GM19397 (cell line): Measurements from ENCODE around the gene KRT81.
A peak's percentile ranks its signal among the peaks of the same experiment; 100 is the strongest.
"Not testable (repeated sequence)": the region's sequence is repeated elsewhere in the genome, so short reads cannot be mapped to it uniquely, and the experiment has no call there.

Source experiments
- ATAC-seq: cut with Tn5 transposase; IDR thresholded peaks from one replicate; pipeline ENCODE4 v1.9.1; 2021; ENCODE audit warnings: mild to moderate bottlenecking, moderate library complexity; ENCODE audit not compliant: unreplicated experiment

The KRT81 gene

DNA sequence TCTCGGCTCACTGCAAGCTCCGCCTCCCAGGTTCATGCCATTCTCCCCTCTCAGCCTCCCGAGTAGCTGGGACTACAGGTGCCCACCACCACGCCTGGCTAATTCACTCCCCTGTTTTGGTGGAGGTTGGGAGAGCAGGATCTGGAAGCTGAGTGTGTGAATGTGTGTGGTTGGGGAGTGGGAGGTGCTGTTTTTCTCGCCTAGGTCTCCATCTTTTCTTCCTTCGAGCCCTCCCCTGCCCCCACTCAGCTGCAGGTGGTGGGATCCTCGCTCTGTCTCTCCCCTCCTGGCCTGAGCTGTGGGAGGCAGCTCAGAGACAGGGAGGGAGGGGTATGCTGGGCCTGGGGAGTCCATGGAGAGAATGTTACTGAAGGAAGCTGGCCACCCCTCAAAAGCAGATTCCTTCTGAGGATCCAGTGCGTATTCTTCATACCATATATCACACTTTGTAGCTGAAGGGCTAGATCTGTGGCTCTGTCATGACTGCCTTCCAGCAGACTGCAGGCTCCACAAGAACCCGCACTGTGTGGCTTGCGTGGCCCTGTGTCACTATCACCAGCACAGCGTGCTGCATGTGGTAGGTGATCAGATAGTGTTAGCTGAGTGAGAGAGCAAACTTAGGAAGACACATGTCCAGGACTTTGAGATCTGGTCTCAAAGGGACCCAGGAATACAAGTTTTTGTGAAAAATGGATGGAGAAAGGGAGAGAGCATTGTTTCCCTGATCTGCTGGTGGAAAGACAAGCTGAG lies 27.1 kb upstream of the KRT81 start:
- ATAC-seq: no peak

DNA sequence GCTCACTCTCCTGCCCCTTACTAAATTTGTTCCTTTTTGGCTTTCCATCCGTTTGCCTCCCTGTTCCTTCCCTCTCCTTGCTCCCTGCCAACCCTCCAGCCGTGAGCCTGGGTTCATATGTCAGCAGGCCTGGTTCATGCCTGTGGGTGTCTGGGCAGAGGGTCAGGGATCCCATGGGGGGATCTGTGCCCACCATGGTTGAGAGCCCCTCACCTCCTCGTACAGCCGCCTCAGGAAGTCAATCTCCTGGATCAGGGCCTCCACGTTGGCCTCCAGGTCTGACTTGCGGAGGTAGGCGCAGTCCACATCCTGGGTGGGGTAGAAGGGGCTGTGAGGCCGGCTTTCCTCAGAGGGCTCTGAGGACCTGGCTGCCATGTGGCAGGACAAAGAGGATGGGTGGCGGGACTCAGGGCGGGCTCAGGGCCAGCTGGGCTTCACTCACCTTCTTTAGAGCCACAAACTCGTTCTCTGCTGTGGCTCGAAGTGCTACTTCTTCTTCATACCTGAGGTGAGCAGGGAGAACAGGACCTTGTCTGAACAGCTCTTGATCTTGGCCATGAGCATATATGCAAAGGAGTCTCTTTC lies 26.2 kb upstream of the KRT81 start:
- ATAC-seq: no peak

DNA sequence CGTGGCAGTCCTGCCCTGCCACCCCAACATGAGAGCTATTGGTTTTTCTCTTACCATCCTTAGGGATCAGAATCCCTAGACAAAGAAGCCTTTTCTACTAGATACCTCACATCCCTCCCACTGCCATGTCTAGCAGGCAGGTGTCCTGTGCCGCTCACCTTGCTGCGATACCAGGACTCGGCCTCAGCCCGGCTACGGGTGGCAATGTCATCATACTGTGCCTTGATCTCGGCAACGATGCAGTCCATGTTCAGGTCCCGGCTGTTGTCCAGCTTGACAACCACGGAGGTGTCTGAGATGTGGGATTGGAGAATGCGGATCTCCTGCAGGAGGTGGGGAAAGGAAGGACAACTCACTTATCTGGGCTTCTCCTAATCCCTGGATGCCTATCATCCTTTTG lies 25.4 kb upstream of the KRT81 start:
- ATAC-seq: no peak

DNA sequence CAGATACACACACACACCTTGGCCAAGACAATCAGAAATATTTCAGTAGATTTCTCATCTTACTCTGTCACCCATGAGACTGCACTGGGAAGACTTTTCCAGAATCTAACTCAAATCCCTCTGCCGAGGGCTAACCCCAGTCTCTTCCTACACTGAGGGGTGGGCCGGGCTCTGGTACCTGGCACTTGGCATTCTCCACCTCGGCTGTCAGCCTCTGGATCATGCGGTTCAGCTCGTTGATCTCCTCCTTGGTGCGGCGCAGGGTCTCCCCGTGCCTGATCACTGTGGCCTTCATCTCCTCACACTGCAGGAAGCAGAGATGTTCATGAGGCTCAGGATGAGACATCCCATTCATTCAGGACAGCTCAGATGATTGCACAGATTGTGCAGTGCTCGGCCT lies 25.0 kb upstream of the KRT81 start:
- no peak for ATAC-seq

DNA sequence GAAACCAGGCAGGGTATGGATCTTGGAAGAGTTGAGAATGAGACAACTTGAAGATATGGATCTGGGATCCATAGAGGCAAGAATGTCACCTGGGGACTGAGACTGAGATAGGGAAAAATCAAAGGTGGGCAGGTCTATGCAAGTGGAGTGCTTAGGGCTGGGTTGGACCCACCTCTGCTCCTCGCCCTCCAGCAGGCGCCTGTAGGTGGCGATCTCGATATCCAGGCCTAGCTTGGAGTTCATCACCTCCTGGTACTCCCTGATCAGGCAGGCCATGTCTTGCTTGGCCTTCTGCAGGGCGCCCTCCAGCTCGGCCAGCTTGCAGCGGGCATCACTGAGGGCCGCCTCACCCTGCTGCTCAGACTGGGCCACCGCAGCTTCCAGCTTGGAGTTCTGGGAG lies 24.4 kb upstream of the KRT81 start:
- ATAC-seq: not testable (repeated sequence)

DNA sequence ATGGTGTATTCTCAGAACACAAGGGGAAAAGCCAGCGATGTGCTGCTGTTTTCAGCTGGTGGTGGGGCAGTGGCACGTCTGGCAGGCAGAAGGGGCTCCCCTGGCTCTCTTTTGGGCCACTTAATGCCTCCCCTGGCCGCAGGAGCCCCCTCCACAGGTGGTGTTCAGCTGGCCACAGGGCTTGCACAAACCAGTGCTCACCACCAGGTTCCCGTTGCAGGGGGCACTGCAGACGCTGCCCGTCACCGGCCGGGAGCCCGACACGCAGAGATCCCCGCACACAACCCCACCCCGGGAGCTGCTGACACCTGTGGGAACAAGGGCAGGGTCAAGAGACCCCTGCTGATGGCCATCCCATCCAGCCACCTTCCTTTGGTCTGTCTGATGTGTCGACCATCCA lies 23.2 kb upstream of the KRT81 start:
- ATAC-seq: no peak

DNA sequence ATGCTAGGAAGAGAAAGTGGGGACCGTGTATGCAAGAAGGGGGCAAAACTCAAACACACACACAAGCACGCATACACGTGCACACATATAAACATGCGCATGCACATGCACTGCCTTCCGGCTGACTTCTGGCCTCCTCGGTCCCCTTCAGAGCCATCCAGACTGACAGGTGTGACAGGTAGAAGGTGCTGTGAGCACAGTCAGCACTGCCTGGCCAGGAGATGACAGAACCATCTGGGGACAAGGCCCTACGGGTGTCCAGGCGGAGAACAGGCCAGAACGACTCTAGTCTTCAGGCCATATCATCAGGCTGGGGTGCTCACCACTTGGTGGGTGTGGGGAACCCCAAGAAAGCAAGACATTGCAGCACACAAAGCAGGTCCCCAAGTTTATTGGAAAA lies 22.6 kb upstream of the KRT81 start:
- no peak for ATAC-seq

DNA sequence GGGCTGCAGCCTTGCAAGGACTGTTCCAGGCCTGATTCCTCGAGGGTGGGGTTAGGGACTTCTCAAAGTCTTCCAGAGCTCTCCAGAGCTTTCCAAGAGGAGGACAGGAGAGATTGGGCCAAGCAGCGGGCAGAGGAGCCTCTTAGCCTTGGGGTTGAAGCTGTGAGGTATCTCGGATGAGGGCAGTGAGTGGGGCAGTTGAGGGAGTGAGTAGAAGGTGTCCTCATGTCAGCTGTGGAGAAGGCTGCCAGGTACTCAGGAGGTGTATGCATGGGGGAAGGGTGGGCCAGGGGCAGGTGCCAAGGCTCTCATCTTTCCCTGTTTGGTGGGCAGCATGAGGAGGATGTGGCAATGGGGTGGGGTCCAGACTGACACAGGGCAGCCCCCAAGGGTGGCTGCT lies 22.1 kb upstream of the KRT81 start:
- ATAC-seq: no peak

DNA sequence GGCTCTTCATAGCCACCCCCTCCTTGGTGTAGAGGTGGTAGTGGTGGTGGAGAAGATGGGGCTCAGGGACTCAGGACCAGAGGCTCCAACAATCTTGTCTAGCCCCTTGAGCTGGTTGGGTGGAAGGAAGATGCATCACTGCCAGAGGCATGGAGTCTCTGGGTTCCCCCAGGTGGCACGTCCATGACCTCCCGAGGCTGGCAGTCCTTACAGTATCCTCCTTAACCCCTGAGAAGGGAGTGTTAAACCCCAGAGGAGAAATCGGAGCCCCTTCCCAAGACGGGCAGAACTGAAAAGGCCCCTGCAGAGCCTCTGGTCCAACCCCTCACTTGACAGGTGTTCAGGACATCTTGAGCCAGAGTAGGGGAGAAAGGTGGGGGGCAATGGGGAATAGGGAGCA lies 20.8 kb upstream of the KRT81 start:
- ATAC-seq: no peak

DNA sequence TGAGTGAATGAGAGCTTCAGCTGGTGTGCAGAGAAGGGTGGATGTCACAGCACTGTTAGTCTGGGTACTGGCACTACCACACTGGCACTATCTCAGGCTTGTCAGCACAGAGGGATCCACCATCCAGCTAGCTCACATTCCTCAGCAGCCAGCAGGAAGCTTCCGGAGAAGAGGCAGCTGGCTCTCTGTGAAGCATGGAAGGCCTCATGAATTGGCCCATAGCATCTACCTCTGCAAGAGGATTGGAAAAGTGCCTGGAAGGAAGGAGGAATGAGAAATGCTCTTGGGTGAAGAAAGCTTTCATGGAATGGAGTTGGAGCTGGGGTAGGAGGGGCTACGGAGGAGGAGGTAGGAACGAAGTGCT lies 19.9 kb upstream of the KRT81 start:
- no peak for ATAC-seq

DNA sequence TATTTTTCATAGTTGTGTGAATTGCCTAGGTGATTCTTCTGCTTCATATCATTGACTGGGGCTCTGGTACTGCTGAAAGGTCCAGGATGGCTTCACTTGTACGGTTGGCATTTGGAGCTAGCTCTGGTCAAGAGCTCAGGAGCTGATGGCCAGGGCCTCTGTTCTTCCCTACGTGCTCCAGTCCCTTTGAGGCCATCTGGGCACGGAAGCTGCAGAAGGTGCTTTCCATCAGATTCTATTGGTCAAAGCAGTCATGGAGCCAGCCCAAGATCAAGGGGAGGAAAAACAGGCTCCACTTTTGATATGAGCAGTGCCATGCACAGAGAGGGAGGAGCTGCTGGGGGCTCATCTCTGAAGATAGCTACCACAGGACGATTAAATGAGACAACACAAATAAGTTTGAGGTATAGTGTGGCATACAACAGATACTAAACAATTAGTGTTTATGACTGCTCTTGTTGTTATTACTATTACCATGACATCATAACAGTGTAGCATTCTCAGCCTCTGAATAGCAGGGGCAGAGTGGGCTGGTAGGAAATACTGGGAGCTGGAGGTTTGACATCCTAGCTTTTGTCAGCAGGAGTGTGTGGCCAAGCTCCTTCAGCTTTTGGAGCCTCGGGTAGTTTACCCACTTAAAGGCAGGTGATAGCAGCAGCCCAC lies 19.4 kb upstream of the KRT81 start:
- no peak for ATAC-seq

DNA sequence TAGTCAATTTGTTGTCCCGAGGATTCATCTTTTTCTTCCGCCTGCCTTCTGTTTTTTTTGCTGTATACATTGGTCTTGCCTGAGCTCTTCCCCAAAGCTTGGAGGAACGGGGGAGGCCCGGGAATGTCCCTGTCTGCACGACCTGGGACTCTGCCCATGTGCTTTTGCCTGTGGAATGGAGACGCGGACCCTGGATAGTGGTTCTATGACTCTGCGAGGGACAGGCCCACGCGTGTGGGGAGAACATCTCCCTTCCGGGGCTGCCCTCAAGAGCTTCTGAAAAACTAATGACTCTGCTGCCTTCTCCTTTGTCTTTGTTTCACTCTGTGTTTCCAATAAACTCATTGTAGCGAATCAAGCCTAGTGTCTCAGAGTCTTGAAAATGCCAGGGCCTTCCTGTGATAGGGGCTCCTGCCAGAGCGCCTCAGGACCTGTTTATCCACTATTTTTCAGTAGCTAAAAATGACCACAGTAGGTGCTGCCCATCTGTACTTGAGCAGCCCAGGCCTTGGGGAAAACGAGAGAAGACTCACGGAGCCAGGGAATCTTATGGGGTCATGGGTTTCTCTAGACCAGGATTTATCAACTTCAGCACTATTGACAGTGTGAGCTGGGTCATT lies 17.6 kb upstream of the KRT81 start:
- no peak for ATAC-seq

DNA sequence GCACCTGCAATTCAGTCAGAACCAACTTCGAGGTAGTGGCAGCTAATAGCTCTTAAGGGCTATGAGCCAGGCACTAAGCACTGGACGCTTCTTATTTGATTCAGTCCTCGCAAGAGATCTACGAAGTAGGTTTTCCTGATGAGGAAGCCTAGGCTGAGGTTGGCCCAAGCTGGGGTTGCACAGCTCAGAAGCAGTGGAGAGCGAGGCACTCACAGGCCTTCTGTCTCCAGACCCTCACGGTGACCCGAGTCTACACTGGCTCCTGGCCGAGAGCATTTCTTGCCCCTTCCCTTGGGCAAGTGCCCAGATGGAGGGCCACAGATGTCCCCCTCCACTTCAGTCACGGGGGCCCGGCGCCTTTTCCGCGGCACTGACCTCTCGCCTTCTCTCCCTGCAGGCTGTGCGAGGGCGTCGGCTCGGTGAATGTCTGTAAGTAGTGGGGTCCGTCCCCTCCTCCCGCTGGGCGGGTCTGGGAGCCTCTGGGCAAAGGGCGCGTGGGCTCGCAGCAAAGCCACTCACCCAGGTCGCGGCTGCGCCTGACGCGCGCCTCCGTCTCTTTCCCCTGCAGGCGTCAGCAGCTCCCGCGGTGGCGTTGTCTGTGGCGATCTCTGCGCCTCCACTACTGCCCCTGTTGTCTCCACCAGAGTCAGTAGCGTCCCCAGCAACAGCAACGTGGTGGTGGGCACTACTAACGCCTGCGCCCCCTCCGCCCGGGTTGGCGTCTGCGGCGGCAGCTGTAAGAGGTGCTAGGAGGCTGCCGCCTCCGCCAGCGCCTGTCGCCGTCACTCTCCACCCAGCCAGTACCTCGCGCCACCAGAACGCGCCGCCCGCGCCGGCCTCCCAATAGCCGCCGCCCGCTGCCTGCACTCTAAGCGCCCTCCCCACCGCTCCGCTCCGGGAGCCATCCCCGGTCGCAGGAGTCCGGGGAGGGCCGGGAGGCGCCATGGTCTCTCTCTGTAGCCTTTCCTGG lies 16.8 kb upstream of the KRT81 start:
- no peak for ATAC-seq

DNA sequence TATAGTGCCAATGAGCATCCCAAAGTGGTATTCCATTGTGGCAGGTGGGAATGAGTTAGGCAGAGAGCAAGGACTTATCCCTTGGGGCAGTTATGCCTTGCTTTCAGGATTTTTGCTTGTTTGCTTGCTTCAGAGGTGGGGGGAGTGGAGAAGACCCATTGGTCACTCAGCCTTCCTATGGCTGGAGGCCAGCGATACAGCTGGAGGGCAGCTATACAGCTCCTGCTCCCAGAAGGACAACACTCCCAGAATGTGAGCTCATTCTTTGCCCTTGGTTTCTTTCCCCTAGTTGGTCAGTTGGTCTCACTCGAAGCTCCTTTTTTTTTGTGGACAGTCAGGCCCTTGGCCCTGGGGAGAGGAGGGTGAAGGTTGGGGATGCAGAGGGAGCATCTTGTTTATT lies 15.4 kb upstream of the KRT81 start:
- no peak for ATAC-seq

DNA sequence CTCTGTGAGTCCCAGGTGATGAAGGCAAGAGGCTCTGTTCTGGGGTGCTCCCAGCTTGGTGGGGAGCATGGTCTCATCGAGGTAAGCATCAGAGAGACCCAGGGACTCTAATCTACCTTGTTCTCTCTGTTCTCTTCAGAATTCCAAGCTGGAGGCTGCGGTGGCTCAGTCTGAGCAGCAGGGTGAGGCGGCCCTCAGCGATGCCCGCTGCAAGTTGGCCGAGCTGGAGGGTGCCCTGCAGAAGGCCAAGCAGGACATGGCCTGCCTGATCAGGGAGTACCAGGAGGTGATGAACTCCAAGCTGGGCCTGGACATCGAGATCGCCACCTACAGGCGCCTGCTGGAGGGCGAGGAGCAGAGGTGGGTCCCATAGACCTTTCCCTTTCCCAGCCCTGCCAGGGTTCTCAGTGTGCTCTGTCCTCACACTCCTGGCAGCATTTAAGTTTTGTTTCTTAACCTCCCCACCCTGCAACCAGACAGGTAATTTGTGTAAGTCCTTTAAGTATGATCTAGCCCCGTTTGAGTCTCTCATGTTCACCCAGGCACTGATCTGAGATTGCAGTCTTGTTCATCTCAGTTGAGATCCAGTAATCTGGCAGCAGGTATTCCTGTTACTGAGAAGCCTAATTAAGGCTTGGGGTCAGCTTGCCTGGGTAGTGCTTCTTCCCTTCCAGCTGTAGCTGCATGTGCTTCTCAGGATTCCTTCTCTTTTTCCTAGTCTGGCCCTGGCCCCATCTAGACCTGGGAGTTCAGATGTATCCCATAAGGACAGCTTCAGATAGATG lies 14.8 kb upstream of the KRT81 start:
- ATAC-seq: no peak

DNA sequence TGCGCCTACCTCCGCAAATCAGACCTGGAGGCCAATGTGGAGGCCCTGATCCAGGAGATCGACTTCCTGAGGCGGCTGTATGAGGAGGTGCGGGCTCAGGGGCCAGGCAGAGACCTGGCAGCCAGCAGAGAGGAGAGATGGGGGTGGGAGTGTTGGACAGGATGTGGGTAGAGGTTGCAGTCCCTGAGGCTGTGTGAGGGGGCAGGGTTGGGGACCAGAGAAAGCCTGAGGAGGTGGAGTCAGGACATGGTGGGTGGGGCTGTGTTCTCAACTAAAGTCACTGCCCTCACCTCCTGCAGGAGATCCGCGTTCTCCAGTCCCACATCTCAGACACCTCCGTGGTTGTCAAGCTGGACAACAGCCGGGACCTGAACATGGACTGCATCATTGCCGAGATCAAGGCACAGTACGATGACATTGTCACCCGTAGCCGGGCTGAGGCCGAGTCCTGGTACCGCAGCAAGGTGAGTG lies 13.6 kb upstream of the KRT81 start:
- ATAC-seq: peak; percentile 78

DNA sequence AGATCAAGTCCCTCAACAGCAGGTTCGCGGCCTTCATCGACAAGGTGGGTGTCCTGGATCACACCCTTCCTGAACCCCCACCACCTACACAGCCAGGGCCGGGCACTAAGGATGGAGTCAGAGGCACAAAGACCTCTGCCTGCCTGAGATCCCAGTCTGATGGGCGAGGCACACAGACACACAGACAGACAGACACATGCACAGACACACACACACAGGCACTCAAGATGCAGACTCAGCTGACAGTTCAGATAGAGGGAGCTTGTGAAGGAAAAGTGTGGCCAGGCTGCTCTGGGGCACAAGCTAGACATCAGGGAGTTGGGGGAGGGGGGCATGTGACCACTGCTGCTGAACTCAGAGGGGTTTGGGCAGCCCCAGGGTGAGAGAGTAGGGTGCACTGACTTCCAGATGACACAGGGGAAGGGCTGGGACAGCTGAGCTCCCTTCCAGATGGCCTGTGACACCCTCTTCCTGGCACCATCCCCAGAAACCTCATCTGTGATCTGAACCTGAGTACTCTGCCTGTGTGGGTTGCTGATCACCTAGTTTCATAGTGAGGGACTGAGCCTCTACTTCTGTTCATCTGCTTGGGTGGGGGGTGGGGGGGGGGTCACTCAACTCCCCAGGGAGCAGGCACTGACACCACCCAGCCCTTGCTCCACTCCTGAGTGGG lies 11.0 kb upstream of the KRT81 start:
- not testable (repeated sequence) for ATAC-seq

DNA sequence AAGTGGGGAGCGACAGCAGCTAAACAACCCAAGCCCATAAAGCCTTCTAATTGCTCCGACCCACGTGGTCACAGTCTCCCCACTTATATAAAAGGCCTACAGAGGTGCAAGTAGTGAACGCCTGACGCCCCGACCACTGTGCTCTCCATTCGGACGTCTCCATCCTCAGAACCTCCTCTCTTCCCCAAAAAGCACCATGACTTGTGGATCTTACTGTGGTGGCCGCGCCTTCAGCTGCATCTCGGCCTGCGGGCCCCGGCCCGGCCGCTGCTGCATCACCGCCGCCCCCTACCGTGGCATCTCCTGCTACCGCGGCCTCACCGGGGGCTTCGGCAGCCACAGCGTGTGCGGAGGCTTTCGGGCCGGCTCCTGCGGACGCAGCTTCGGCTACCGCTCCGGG lies 10.4 kb upstream of the KRT81 start:
- not testable (repeated sequence) for ATAC-seq
